Peyer's patch (tissue), 4 donors: ENCODE measurements around the gene CELF3. TPM values are rescaled to one million over a fixed set of nuclear protein-coding genes. Genes with fewer than 3 reads are reported as not detected.

Experiments used
- DNase-seq, 3 donors: peaks; one replicate each; pipeline ENCODE4 v3.0.0-alpha.2; 2017 to 2019
- H3K27ac ChIP-seq, 4 donors: fragments of 200-600 bp; sonication (generic); one replicate each; pipeline ENCODE4 v1.5.1; 2016 to 2019
- H3K27me3 ChIP-seq, 2 donors: fragments of 200-600 bp; sonication (generic); one replicate each; pipeline ENCODE4 v1.5.1; 2019
- H3K36me3 ChIP-seq, 3 donors: fragments of 200-600 bp; sonication (generic); one replicate each; pipeline ENCODE4 v1.5.1; 2016 to 2019
- H3K4me1 ChIP-seq, 4 donors: fragments of 200-600 bp; sonication (generic); one replicate each; pipeline ENCODE4 v1.5.1; 2016 to 2019
- H3K4me3 ChIP-seq, 4 donors: fragments of 200-600 bp; sonication (generic); 1 replicate in 3 of 4; 2 replicates in 1 of 4; pipeline ENCODE4 v1.5.1; 2016 to 2019; ENCODE audit warnings: mild to moderate bottlenecking in 1 of 4
- H3K9me3 ChIP-seq, 4 donors: fragments of 200-600 bp; sonication (generic); one replicate each; pipeline ENCODE4 v1.5.1; 2016 to 2019; ENCODE audit warnings: mild to moderate bottlenecking in 1 of 4
- CTCF ChIP-seq, 6 experiments: fragments of 450-650 bp in 4 of 6; fragments of 200-600 bp in 2 of 6; sonication (generic) in 1 of 6; IDR thresholded peaks; one replicate each; pipeline ENCODE4 v1.5.1; 2017 to 2019; ENCODE audit warnings: antibody characterized with exemption in 6 of 6, mild to moderate bottlenecking in 3 of 6, moderate library complexity in 1 of 6
- POLR2A ChIP-seq, 2 donors: fragments of 450-650 bp; IDR thresholded peaks; one replicate each; pipeline ENCODE4 v1.5.1; 2017; ENCODE audit warnings: antibody characterized with exemption in 2 of 2, mild to moderate bottlenecking in 2 of 2, moderate library complexity in 2 of 2
- total RNA-seq, 4 donors: library from RNA; depleted of rRNA; stranded (reverse); fragments of >200 nt; gene quantifications; one replicate each; pipeline ENCODE4 v1.1.0, GENCODE V29; 2016

The CELF3 gene
- total RNA-seq, 4 donors from 2014 or later: 2.5 to 7.7 (median 6.1) TPM

DNA sequence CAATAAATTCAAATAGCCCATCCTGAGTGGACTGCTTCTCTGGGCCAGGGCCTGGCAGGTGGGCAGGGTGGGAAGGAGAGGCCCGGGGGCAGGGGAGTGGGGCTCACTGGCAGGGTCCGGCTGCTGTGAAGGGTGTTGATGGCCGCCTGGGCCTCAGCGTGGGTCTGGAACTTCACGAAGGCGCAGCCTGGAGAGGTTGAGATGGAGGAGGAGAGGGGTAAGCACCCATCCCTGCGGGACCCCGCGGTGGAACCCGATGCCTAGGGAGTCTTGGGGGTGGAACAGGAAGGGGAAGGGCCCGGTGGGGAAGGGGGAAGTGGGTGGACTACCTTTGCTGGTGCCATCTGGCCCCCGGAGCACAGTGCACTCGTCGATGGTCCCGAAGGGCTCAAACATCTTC lies 7.7 kb downstream of the CELF3 start:
- no peaks in the 10 kb centered on the region for H3K27me3 ChIP-seq
- H3K27ac ChIP-seq: no peak overlapping the region
- TF ChIP-seq CTCF (IDR thresholded peaks at IDR 0.05): no peak
- TF ChIP-seq POLR2A (IDR thresholded peaks at IDR 0.05): no peak
- no peak overlapping the region for H3K4me3 ChIP-seq
- H3K9me3 ChIP-seq: no peaks in the 10 kb centered on the region
- H3K4me1 ChIP-seq: peaks cover 0 to 16% (median 0%) of the 10 kb centered on the region in 4 donors
- no peak for DNase-seq
- H3K36me3 ChIP-seq: no peaks in the 10 kb centered on the region

DNA sequence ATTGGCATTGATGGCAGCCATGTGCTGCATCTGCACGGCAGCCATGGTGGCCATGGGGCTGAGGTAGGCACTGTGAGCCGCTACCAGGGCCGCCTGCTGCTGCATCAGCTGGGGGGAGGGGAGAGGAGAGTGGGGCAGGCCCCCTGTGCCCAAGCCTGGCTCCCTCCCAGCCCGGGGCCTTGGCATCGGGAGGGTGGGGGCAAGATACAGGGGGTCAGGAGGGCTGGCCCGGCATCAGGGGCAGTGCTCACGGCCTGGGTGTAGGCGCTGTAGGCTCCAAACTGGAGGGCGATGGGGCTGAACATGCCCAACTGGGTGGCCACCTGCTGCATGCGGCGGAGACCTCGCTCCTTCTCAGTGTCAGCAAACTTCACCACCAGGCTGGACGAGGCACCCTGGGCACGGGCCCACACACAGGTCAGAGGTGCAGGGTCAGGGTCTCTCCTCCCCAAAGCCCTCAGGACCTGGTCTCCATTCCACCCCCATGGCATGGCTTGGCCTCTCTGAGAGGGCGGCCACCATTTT lies 9.0 kb downstream of the CELF3 start:
- no peak for TF ChIP-seq CTCF (IDR thresholded peaks at IDR 0.05)
- no peak for TF ChIP-seq POLR2A (IDR thresholded peaks at IDR 0.05)
- no peak overlapping the region for H3K27ac ChIP-seq
- H3K4me3 ChIP-seq: no peak overlapping the region
- no peaks in the 10 kb centered on the region for H3K27me3 ChIP-seq
- H3K9me3 ChIP-seq: no peaks in the 10 kb centered on the region
- H3K36me3 ChIP-seq: no peaks in the 10 kb centered on the region
- DNase-seq: no peak
- H3K4me1 ChIP-seq: peaks cover 0 to 7% (median 0%) of the 10 kb centered on the region in 4 donors

- Histone ChIP-seq H3K4me3 (no peak overlapping the region), H3K27ac (no peak overlapping the region), H3K4me1 (no peaks in the 10 kb centered on the region), H3K9me3 (no peaks in the 10 kb centered on the region), H3K36me3 (no peaks in the 10 kb centered on the region), H3K27me3 (no peaks in the 10 kb centered on the region)
- TF ChIP-seq POLR2A (IDR thresholded peaks at IDR 0.05) (no peak), CTCF (IDR thresholded peaks at IDR 0.05) (no peak)
- DNase-seq: no peak
Observed at GRCh38 chr1:151706464-151707415, 9.9 kb downstream of the CELF3 start.

DNA sequence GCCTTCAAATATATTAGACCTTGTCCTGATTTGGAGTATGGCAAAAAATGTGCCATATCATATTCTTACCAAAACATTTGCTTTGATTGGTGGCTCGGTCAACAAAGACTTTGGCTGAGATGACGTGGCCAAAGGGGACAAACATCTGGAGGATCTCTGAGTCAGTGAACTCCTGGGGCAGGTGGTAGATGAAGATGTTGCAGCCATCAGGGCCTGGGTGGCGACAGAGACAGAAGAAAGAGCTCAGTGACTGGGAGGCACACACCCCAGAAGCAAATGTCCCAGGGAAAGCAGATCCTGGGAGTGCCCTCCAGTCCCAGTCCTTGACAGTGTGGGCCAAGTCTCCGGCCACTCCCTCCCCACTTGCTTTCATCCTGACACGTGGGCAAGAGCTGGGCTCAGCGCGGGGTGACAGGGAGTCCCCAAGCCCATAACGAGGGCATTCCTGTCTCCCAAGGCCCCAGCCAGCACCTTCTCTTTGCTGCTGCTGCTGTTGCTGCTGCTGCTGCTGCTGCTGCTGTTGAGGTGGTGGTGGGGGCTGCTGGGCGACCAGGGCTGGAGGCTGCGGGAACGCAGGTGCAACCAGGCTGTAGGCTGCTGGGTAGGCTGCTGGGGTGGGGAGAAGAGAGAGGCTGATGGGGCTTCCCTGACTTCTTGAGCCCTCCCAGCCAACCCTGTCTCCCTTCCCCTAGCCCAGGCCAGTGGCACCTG lies 10.7 kb downstream of the CELF3 start:
- Histone ChIP-seq H3K36me3 (no peaks in the 10 kb centered on the region), H3K9me3 (no peaks in the 10 kb centered on the region), H3K4me3 (no peak overlapping the region), H3K27ac (no peak overlapping the region), H3K27me3 (no peaks in the 10 kb centered on the region), H3K4me1 (no peaks in the 10 kb centered on the region)
- no peak for TF ChIP-seq POLR2A (IDR thresholded peaks at IDR 0.05)
- peak in 1 of 6 experiments; percentile 32 for TF ChIP-seq CTCF (IDR thresholded peaks at IDR 0.05)
- DNase-seq: peak in 1 of 3 donors; percentile 54

DNA sequence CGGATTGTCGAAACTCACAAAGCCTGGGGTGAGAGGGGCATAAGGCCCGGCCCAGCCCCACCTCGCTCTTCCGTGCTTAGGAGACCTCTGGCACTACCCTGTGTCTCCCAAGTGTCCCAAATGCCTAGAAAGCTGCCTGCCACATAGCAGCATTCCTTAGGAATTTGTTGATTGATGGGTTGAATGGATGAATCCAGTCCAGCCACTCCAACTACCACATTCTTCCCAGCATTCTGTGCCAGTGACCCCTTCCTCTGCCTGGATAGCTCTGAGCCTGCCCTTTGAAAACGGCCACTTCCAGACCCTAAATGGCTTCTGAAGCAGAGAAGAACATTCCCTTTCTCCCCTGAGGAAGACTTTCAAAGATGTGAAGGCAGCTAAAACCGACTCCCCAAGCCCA lies 11.5 kb downstream of the CELF3 start:
- H3K4me1 ChIP-seq: no peaks in the 10 kb centered on the region
- DNase-seq: no peak
- no peak overlapping the region for H3K4me3 ChIP-seq
- TF ChIP-seq CTCF (IDR thresholded peaks at IDR 0.05) (no peak), POLR2A (IDR thresholded peaks at IDR 0.05) (no peak)
- H3K27ac ChIP-seq: no peak overlapping the region
- no peaks in the 10 kb centered on the region for H3K27me3 ChIP-seq
- H3K9me3 ChIP-seq: no peaks in the 10 kb centered on the region
- no peaks in the 10 kb centered on the region for H3K36me3 ChIP-seq
